PC-9 (cell line): Measurements from ENCODE around the gene USP21. TPM values are rescaled to one million over a fixed set of nuclear protein-coding genes. Genes with fewer than 3 reads are reported as not detected.

Source experiments
- BruUV-seq: library from RNA; stranded (reverse); fragments of 400-500 nt; replicated peaks from 2 replicates; lab custom pipeline; 2021; lab: Mats Ljungman, UMichigan
- CTCF ChIA-PET: fragments of 300-600 bp; sonication (Branson Sonifier 250); formaldehyde crosslinking; loops from one replicate; lab custom pipeline; 2022; ENCODE audit warnings: antibody characterized with exemption; lab: Charles Lee
- POLR2A ChIA-PET: fragments of 300-600 bp; sonication (Branson Sonifier 250); formaldehyde crosslinking; loops from one replicate; lab custom pipeline; 2022; ENCODE audit warnings: antibody characterized with exemption; ENCODE audit not compliant: unreplicated experiment; lab: Charles Lee
- DNase-seq, 2 experiments: peaks; one replicate each; pipeline versions ENCODE4 v3.0.0 to v3.0.0-alpha.2; 2015 to 2022; ENCODE audit warnings: mixed read lengths in 1 of 2
- H2AFZ ChIP-seq: fragments of 200-600 bp; sonication (generic); 2 replicates; pipeline ENCODE4 v1.8.1; 2017; ENCODE audit warnings: antibody characterized with exemption
- H3F3A ChIP-seq: fragments of 200-600 bp; sonication (generic); 2 replicates; pipeline ENCODE4 v1.8.1; 2017; ENCODE audit warnings: antibody characterized with exemption, mild to moderate bottlenecking, low read depth; ENCODE audit not compliant: insufficient read depth
- H3K27ac ChIP-seq: fragments of 200-600 bp; sonication (generic); 2 replicates; pipeline ENCODE4 v1.6.1; 2016; ENCODE audit warnings: mixed run types
- H3K27me3 ChIP-seq: fragments of 200-600 bp; sonication (generic); 2 replicates; pipeline ENCODE4 v1.6.1; 2016; ENCODE audit warnings: low read depth, mixed run types; ENCODE audit not compliant: insufficient read depth
- H3K36me3 ChIP-seq: fragments of 200-600 bp; sonication (generic); 2 replicates; pipeline ENCODE4 v1.6.1; 2016; ENCODE audit warnings: low read depth, mixed run types
- H3K4me1 ChIP-seq: fragments of 200-600 bp; sonication (generic); replicated peaks from 2 replicates; pipeline ENCODE4 v1.6.1; 2016; ENCODE audit warnings: mixed run types; ENCODE audit not compliant: insufficient read depth
- H3K4me2 ChIP-seq: fragments of 200-600 bp; sonication (generic); 2 replicates; pipeline ENCODE4 v1.6.1; 2017; ENCODE audit warnings: mixed run types
- H3K4me3 ChIP-seq: fragments of 200-600 bp; sonication (generic); 2 replicates; pipeline ENCODE4 v1.6.1; 2016; ENCODE audit warnings: mixed run types
- H3K79me2 ChIP-seq: fragments of 200-600 bp; sonication (generic); 2 replicates; pipeline ENCODE4 v1.6.1; 2017; ENCODE audit warnings: low read depth, mixed run types
- H3K9me2 ChIP-seq: fragments of 200-600 bp; sonication (generic); 2 replicates; pipeline ENCODE4 v1.8.1; 2017; ENCODE audit warnings: mild to moderate bottlenecking; ENCODE audit not compliant: insufficient read depth
- H3K9me3 ChIP-seq: fragments of 200-600 bp; sonication (generic); 2 replicates; pipeline ENCODE4 v1.8.1; 2016; ENCODE audit warnings: low read depth; ENCODE audit not compliant: insufficient read depth
- H4K20me1 ChIP-seq: fragments of 200-600 bp; sonication (generic); 2 replicates; pipeline ENCODE4 v1.8.1; 2017; ENCODE audit not compliant: insufficient read depth
- EZH2 ChIP-seq: fragments of 200-600 bp; sonication (generic); IDR thresholded peaks from 2 replicates; pipeline ENCODE4 v1.8.0; 2017; ENCODE audit warnings: antibody characterized with exemption, low read depth
- intact Hi-C: fragments of 100-400 bp; cut with micrococcal nuclease; formaldehyde crosslinking; loops from one replicate; pipeline ENCODE4 v1.10.0; 2022; ENCODE audit not compliant: unreplicated experiment
- total RNA-seq: library from RNA; stranded (reverse); gene quantifications from 2 replicates; pipeline ENCODE4 v1.2.3, GENCODE V29; 2021
- TF ChIP-seq, protein P1 (sequence below): fragments of 200-600 bp; sonication (generic); conservative IDR thresholded peaks from 2 replicates; pipeline ENCODE4 v1.6.1; 2017; ENCODE audit warnings: mixed run types, antibody characterized with exemption, mild to moderate bottlenecking, moderate library complexity

The USP21 gene
- total RNA-seq, 1 experiment from 2014 or later, result 34.8 TPM

DNA sequence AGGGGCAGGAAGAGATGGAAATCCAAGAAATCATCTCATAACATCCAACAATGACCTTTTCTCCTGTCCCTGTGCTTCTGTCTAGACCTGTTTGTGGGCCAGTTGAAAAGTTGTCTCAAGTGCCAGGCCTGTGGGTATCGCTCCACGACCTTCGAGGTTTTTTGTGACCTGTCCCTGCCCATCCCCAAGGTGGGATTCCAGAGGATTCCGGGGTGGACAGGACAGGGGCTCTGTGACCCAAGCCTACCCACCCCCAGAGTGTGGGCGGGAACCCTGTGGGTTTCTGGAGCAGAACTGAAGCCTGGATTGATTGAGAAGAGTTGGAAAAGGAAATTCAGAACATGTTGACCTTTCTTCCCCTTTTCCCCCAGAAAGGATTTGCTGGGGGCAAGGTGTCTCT lies 4.5 kb downstream of the USP21 start:
- intact Hi-C loops, result no loop called here
- no peaks in the 10 kb centered on the region for H3K9me3 ChIP-seq
- H3K9me2 ChIP-seq, result no peaks in the 10 kb centered on the region
- H2AFZ ChIP-seq, result no peak overlapping the region
- H4K20me1 ChIP-seq, result no peaks in the 10 kb centered on the region
- no peaks in the 10 kb centered on the region for H3K27me3 ChIP-seq
- TF ChIP-seq, protein P1, sequence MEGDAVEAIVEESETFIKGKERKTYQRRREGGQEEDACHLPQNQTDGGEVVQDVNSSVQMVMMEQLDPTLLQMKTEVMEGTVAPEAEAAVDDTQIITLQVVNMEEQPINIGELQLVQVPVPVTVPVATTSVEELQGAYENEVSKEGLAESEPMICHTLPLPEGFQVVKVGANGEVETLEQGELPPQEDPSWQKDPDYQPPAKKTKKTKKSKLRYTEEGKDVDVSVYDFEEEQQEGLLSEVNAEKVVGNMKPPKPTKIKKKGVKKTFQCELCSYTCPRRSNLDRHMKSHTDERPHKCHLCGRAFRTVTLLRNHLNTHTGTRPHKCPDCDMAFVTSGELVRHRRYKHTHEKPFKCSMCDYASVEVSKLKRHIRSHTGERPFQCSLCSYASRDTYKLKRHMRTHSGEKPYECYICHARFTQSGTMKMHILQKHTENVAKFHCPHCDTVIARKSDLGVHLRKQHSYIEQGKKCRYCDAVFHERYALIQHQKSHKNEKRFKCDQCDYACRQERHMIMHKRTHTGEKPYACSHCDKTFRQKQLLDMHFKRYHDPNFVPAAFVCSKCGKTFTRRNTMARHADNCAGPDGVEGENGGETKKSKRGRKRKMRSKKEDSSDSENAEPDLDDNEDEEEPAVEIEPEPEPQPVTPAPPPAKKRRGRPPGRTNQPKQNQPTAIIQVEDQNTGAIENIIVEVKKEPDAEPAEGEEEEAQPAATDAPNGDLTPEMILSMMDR, result no peak
- no peak for TF ChIP-seq EZH2
- no peak overlapping the region for H3K27ac ChIP-seq
- ChIA-PET POLR2A (no interaction called here), CTCF (no interaction called here)
- H3K4me3 ChIP-seq, result no peak overlapping the region
- peaks cover 23% of the 10 kb centered on the region for H3K4me1 ChIP-seq
- DNase-seq, result no peak
- H3K4me2 ChIP-seq, result no peak overlapping the region
- H3F3A ChIP-seq, result peaks cover 26% of the 10 kb centered on the region; the same call in 1 of the 2 replicates
- no TSS peak for BruUV-seq
- H3K79me2 ChIP-seq, result peaks cover 19% of the 10 kb centered on the region
- H3K36me3 ChIP-seq, result peaks cover 7% of the 10 kb centered on the region

DNA sequence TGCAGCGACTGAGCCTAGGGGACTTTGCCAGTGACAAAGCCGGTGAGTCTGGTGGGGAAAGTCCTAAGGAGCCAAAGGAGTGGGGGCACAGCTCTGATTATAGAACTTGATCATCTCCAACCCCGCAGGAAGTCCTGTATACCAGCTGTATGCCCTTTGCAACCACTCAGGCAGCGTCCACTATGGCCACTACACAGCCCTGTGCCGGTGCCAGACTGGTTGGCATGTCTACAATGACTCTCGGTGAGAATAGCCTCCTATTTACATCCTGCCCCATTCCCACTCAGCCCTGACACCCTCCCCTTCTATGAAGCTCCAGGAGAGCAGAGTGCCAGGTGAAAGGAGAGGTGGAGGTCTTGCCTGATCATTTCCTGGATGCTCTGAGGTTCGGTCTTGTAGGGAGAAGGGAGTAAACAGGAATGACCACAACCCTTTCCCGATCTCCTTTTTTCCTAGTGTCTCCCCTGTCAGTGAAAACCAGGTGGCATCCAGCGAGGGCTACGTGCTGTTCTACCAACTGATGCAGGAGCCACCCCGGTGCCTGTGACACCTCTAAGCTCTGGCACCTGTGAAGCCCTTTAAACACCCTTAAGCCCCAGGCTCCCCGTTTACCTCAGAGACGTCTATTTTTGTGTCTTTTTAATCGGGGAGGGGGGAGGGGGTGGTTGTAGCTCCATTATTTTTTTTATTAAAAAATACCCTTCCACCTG lies 5.8 kb downstream of the USP21 start:
- H3K9me3 ChIP-seq, result no peaks in the 10 kb centered on the region
- intact Hi-C loops, result no loop called here
- ChIA-PET POLR2A (interaction anchor here (1.2 kb wide), 1 partner anchor 11 kb away, joined by 15 read pairs; the partner anchor contains the start of gene UFC1), CTCF (interaction anchor here (1.4 kb wide), 1 partner anchor 144 kb away, joined by 5 read pairs; the partner anchor contains the start of gene F11R)
- H3K4me3 ChIP-seq, result peak overlapping the region; percentile 72
- BruUV-seq, result no TSS peak
- H3K4me2 ChIP-seq, result peak overlapping the region; percentile 98
- TF ChIP-seq, protein P1, result no peak
- TF ChIP-seq EZH2, result no peak
- no peaks in the 10 kb centered on the region for H4K20me1 ChIP-seq
- H3K36me3 ChIP-seq, result peaks cover 7% of the 10 kb centered on the region
- peaks cover 19% of the 10 kb centered on the region for H3K4me1 ChIP-seq
- peaks cover 26% of the 10 kb centered on the region; the same call in 1 of the 2 replicates for H3F3A ChIP-seq
- no peaks in the 10 kb centered on the region for H3K27me3 ChIP-seq
- H3K27ac ChIP-seq, result peak overlapping the region; percentile 45
- H3K9me2 ChIP-seq, result no peaks in the 10 kb centered on the region
- H2AFZ ChIP-seq, result no peak overlapping the region; the same call in 1 of the 2 replicates
- DNase-seq, result no peak
- H3K79me2 ChIP-seq, result peaks cover 13% of the 10 kb centered on the region; the same call in 1 of the 2 replicates

DNA sequence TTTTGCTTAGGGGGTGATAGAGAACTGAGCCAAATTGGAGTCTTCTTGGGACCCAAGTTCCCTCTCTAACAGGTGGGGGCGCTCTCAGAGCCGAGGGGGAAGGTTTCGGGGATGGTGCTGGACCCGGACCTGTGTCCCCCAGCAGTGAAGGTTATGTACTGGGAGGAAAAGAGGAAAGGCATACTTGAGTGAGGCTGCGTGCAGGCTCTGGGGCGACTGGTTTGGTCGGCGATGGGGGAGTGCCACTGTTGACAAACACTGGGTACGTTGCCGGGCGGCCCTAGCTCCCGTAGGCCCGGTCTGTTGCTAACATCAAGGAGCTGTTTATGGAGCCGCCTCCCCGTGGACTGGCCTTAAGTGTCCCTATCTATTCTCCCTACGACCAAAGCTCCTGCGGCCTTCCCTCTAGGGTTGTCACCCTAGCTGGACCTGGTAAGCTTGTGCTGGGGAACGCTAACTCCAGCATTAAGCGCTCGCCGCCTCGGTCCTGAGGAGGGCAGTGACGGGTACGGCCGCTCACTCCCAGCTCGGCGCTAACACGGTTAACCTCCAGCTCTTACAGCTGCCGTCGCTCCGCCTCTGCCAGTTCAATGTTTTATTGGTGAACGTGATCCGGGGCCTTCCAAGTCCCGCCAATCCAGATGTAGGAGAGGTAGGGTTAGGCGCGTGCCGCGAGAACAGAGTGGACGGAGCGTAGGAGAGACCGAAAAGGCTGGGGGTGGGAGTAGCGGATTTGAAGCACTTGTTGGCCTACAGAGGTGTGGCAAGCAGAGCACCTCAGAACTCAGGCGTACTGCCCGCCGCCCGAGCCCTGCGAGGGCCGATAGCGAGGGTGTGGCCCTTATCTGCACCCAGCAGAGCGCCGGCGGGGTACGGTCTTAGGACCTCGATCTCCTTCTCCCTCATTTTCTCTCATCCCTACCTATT lies 6.7 kb downstream of the USP21 start, which contains the start of gene PPOX:
Gene PPOX (plus strand): TSS at position 685 of the 927 bp plus-strand sequence. CDS start 422 bp downstream, outside the sequence.
- Histone ChIP-seq H3K79me2 (peaks cover 4% of the 10 kb centered on the region; the same call in 1 of the 2 replicates), H3K4me3 (peak within 1 kb of the TSS; percentile 72), H3F3A (peaks cover 26% of the 10 kb centered on the region; the same call in 1 of the 2 replicates), H3K4me1 (peaks cover 15% of the 10 kb centered on the region), H3K36me3 (peaks cover 3% of the 10 kb centered on the region), H3K4me2 (peak within 1 kb of the TSS; percentile 98), H3K9me3 (no peaks in the 10 kb centered on the region), H3K27ac (peak within 1 kb of the TSS; percentile 45), H4K20me1 (no peaks in the 10 kb centered on the region), H2AFZ (peak within 1 kb of the TSS; percentile 90), H3K9me2 (no peaks in the 10 kb centered on the region), H3K27me3 (no peaks in the 10 kb centered on the region)
- CTCF ChIA-PET, result interaction anchor here (1.4 kb wide), 1 partner anchor 145 kb away, joined by 5 read pairs; the partner anchor contains the start of gene F11R
- TF ChIP-seq, protein P1, result no peak; the same call in 1 of the 2 replicates
- TF ChIP-seq EZH2, result no peak
- peak; percentile 95 to 96 for DNase-seq
- intact Hi-C loops, result loop anchor here (2.0 kb wide), 1 partner anchor 47 kb away; the partner anchor contains the start of genes NIT1 and PFDN2
- BruUV-seq, result TSS peak; percentile 64
- POLR2A ChIA-PET, result interaction anchor here (0.6 to 1.2 kb wide), 5 partner anchors 11 to 251 kb away, joined by 4 to 15 read pairs (median 6); partner anchors contain the start of gene UFC1
